Pancreas (tissue), 10 donors: ENCODE measurements around the gene MLN. TPM values are rescaled to one million over a fixed set of nuclear protein-coding genes. Genes with fewer than 3 reads are reported as not detected.

Experiments
- ATAC-seq, 4 donors: fragments of 200-7000 bp; cut with Tn5 transposase; one replicate each; pipeline versions ENCODE4 v1.8.0 to v1.9.1; 2020; ENCODE audit warnings: mild to moderate bottlenecking in 4 of 4, moderate library complexity in 4 of 4
- DNase-seq, 6 donors: peaks; one replicate each; pipeline ENCODE4 v3.0.0-alpha.2; 2020
- FAIRE-seq: peaks from 2 replicates; lab custom pipeline; 2012; peaks lifted over from hg19 to GRCh38; lab: Jason Lieb, UNC
- H3K27ac ChIP-seq, 4 donors: fragments of 200-600 bp; sonication (generic); 1 replicate in 3 of 4; 2 replicates in 1 of 4; pipeline versions ENCODE4 v1.5.0 to v1.8.0; 2020
- H3K27me3 ChIP-seq, 4 donors: fragments of 200-600 bp; one replicate each; pipeline ENCODE4 v1.8.0; 2021
- H3K36me3 ChIP-seq, 3 donors: fragments of 200-600 bp; sonication (generic) in 1 of 3; one replicate each; pipeline versions ENCODE4 v1.5.0 to v1.8.0; 2020 to 2021
- H3K4me1 ChIP-seq, 3 donors: fragments of 200-600 bp; one replicate each; pipeline ENCODE4 v1.8.0; 2021
- H3K4me3 ChIP-seq, 4 donors: fragments of 200-600 bp; sonication (generic) in 2 of 4; one replicate each; pipeline versions ENCODE4 v1.5.0 to v1.8.0; 2020 to 2021
- H3K9me3 ChIP-seq, 4 donors: fragments of 200-600 bp; one replicate each; pipeline ENCODE4 v1.8.0; 2021
- WGBS, 2 donors: extraction: QIAGEN DNeasy Blood & Tissue Kit; methylation state at CpG; one replicate each; pipeline ENCODE4 v1.1.7; 2013; 5-methylcytosine and 5-hydroxymethylcytosine counted together
- intact Hi-C, 3 donors: fragments of 100-400 bp; cut with DNase I; formaldehyde crosslinking; loops; one replicate each; pipeline versions ENCODE4 v1.11.1 to v1.14.2; 2022
- polyA plus RNA-seq, 2 donors: library from polyadenylated mRNA; stranded (reverse); fragments of 200-250 nt; gene quantifications; one replicate each; pipeline ENCODE4 v1.2.3, GENCODE V29; 2013
- total RNA-seq, 6 donors: library from RNA; stranded (reverse); fragmentation: NEBNext Ultra II Directional in 4 of 6; extraction: Animal tissue kit (Norgen Biotek cat#: 25700) in 4 of 6; gene quantifications; one replicate each; pipeline versions ENCODE4 v1.2.1 to v1.2.4, GENCODE V29; 2021 to 2023
- TF ChIP-seq, protein P1 (sequence below), 4 donors: fragments of 200-600 bp; sonication (generic) in 3 of 4; IDR thresholded peaks; one replicate each; pipeline versions ENCODE4 v1.5.0 to v1.8.0; 2021; ENCODE audit warnings: antibody characterized with exemption in 4 of 4
- donor health status: healthy with polysubstance abuse.
- donor health status: DM: no; HTN: no; CAD: no; lungs with moderate emphysema.
- donor health status: DM: no; HTN: no; CAD: no.
- donor health status: control.
- donor health status: control.
- donor health status: Bipolar disorder and iron deficiency.
- donor health status: DM: yes; HTN: yes; CAD: no.
- donor health status: DM: no; HTN: no; CAD: no.
- donor health status: DM: no; HTN: no; CAD: no.
- donor health status: DM: yes; HTN: yes; CAD: no.

MLN gene
- total and polyA plus RNA-seq, 8 donors = not detected

DNA sequence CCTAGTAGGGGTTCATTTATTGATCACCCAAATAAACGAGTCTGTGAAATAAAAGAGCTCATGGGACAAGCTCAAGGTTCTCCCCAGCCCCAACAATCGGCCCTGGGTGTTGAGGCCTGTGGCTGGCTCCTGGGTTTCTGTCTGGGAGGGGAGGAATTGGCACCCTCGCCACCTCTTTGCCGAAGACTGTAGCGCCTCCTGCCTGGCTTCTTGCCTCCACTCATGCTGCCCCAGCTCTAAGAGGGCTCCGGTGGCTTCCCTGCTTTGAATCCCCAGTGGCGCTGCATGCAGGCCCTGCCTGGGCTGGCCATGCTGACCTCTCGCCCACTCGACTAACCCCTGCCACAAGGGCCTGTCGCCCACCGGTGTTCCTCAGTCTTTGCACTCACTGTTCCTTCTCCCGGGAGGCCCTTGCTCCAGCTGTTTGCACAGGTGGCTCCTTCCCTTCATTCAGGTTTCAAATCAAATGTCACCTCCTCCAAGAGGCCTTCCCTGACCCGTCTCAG, 5.4 kb downstream of the MLN start:
- no peak for FAIRE-seq
- H3K27me3 ChIP-seq = no peaks in the 10 kb centered on the region
- no peaks in the 10 kb centered on the region for H3K4me1 ChIP-seq
- no peak for ATAC-seq
- TF ChIP-seq, protein P1, sequence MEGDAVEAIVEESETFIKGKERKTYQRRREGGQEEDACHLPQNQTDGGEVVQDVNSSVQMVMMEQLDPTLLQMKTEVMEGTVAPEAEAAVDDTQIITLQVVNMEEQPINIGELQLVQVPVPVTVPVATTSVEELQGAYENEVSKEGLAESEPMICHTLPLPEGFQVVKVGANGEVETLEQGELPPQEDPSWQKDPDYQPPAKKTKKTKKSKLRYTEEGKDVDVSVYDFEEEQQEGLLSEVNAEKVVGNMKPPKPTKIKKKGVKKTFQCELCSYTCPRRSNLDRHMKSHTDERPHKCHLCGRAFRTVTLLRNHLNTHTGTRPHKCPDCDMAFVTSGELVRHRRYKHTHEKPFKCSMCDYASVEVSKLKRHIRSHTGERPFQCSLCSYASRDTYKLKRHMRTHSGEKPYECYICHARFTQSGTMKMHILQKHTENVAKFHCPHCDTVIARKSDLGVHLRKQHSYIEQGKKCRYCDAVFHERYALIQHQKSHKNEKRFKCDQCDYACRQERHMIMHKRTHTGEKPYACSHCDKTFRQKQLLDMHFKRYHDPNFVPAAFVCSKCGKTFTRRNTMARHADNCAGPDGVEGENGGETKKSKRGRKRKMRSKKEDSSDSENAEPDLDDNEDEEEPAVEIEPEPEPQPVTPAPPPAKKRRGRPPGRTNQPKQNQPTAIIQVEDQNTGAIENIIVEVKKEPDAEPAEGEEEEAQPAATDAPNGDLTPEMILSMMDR (IDR thresholded peaks at IDR 0.05) = no peak
- intact Hi-C loops = no loop called here
- no peaks in the 10 kb centered on the region for H3K9me3 ChIP-seq
- no peak overlapping the region for H3K27ac ChIP-seq
- H3K36me3 ChIP-seq = no peaks in the 10 kb centered on the region
- 57 to 69% methylated on average over 13 of the region's 13 CpGs for WGBS, 2 donors
- no peak for DNase-seq
- H3K4me3 ChIP-seq = no peak overlapping the region

DNA sequence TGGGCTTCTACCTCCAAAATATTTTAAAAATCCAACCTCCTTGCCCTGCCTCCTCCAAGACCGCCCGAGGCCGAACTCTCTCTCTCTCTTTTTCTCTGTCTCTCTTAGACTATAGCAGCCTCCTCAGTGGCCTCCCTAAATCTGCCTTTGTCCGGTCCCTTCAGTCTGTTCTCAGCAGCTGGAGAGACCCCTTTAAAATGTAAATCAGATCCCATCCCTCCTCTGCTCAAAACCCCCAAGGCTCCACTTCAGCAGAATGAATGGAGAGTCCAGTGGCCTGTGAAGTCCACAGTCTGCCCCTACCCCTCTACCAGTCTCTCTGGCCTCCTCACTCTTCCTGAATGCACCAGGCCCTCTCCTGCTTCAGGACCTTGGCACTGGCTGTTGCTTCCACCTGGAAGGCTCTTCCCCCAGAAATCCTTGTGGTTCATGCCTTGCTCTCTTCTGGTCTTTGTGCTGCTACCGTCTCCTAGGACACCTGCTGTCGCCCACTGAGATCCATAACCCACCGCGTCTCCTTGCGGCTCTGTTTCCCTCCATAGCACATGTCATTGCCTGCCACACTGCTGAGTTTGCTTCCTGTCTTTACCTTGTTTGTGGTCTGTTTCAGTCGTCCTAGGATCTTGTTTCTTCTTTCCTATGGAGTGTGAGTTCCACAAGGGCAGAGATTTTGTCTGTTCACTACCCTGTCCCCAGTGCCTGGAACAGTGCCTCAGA, 6.0 kb downstream of the MLN start:
- intact Hi-C loops = no loop called here

DNA sequence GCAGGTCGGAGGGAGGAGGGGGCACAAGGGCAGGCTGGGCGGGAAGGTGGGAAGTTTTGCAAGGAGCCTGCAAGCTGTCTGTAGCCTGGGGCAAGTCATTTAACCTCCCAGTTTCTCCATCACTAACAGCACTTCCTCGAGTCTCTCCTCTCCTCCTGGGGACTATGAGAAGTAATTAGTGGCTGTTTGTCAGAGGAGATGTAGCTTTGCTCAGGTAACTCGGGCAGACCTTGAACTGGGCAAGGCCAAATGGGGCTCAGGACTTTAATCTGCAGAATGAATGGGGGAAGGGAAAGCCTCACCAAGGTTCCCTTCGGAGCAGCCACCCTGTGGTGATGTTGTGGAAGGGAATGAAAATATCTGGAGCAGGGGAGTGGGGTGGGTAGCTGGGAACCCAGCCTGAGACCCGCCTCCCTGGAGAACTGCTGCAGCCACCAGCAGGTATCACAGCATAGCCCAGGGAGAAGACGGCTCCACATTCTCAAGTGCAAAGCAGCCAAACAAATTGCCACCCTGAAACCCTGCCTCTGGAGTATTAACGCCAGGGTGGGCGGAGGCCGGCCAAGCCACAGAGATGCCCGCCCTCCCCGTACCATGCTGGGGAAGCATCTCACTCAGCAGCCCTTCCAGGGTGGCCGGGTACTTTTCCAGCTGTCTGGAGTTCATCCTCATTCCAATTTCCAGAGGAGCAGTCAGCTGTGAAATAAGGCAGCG, 8.7 kb downstream of the MLN start:
- WGBS, 2 donors = 46 to 51% methylated on average over 14 of the region's 14 CpGs
- FAIRE-seq (no peak), ATAC-seq (no peak), DNase-seq (no peak)
- H3K36me3 ChIP-seq = no peaks in the 10 kb centered on the region
- intact Hi-C loops = no loop called here
- no peaks in the 10 kb centered on the region for H3K9me3 ChIP-seq
- no peaks in the 10 kb centered on the region for H3K27me3 ChIP-seq
- no peaks in the 10 kb centered on the region for H3K4me1 ChIP-seq
- no peak overlapping the region for H3K4me3 ChIP-seq
- TF ChIP-seq, protein P1 (IDR thresholded peaks at IDR 0.05) = no peak
- no peak overlapping the region for H3K27ac ChIP-seq

More for the DNA sequence above, 6.0 kb downstream of the MLN start:
- Histone ChIP-seq H3K27me3 (no peaks in the 10 kb centered on the region), H3K4me1 (no peaks in the 10 kb centered on the region), H3K4me3 (no peak overlapping the region), H3K36me3 (no peaks in the 10 kb centered on the region), H3K27ac (no peak overlapping the region), H3K9me3 (no peaks in the 10 kb centered on the region)
- WGBS, 2 donors = 77 to 80% methylated on average over 10 of the region's 10 CpGs
- FAIRE-seq (no peak), DNase-seq (no peak), ATAC-seq (no peak)
- TF ChIP-seq, protein P1 (IDR thresholded peaks at IDR 0.05) = no peak

DNA sequence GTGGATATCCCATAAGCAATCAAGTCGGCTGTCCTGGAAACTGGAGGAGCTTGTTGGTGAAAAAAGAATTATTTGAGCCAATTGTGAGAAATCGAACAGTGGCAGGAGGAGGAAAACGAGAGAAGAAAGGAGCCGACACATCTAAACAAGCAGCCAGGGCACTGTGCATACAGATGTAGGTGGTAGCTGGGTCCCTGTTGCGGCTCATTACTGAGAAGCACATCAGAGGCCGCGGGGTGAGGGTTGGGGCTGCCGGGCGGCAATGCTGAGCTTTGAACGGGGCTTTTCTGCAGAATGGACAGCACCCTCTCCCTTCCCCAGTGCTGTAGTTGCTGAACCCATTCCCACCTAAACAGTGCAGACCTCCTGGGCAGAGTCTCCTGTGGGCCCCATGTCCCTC, 10.8 kb downstream of the MLN start:
- DNase-seq (no peak), FAIRE-seq (no peak), ATAC-seq (no peak)
- TF ChIP-seq, protein P1 (IDR thresholded peaks at IDR 0.05) = no peak
- Histone ChIP-seq H3K27me3 (no peaks in the 10 kb centered on the region), H3K4me3 (no peak overlapping the region), H3K27ac (no peak overlapping the region), H3K36me3 (no peaks in the 10 kb centered on the region), H3K9me3 (no peaks in the 10 kb centered on the region), H3K4me1 (no peaks in the 10 kb centered on the region)
- WGBS, 2 donors = 31 to 49% methylated on average over 10 of the region's 10 CpGs
- intact Hi-C loops = no loop called here
